UCSD-AML1 (cell line): ENCODE measurements around the gene PLAGL1.
"Not testable (repeated sequence)": the region's sequence is repeated elsewhere in the genome, so short reads cannot be mapped to it uniquely, and the experiment has no call there.

ENCODE experiments used
- DNase-seq: peaks from one replicate; lab custom pipeline; 2025; ENCODE audit not compliant: unreplicated experiment; lab: John Stamatoyannopoulos, UW

PLAGL1 gene

GRCh38 chr6:143940011-143940597 is 68.0 kb downstream of the PLAGL1 start:
- peak; percentile 16 for DNase-seq

GRCh38 chr6:143939364-143939763 is 68.7 kb downstream of the PLAGL1 start:
- no peak for DNase-seq

- no peak for DNase-seq
Observed at GRCh38 chr6:143937668-143937970, 70.4 kb downstream of the PLAGL1 start.

GRCh38 chr6:143936778-143937667 is 71.0 kb downstream of the PLAGL1 start:
- no peak for DNase-seq

GRCh38 chr6:143936347-143936746 is 71.7 kb downstream of the PLAGL1 start:
- DNase-seq, result no peak

GRCh38 chr6:143934867-143935266 is 73.2 kb downstream of the PLAGL1 start:
- no peak for DNase-seq

- DNase-seq, result no peak
Observed at GRCh38 chr6:143934331-143934730, 73.7 kb downstream of the PLAGL1 start.

GRCh38 chr6:143929975-143930374 is 78.1 kb downstream of the PLAGL1 start:
- DNase-seq, result no peak

- no peak for DNase-seq
Observed at GRCh38 chr6:143928853-143929252, 79.2 kb downstream of the PLAGL1 start.

GRCh38 chr6:143917026-143917425 is 91.0 kb downstream of the PLAGL1 start:
- DNase-seq, result not testable (repeated sequence)

GRCh38 chr6:143912671-143913070 is 95.4 kb downstream of the PLAGL1 start:
- DNase-seq, result no peak

GRCh38 chr6:143911028-143911427 is 97.0 kb downstream of the PLAGL1 start:
- no peak for DNase-seq

- DNase-seq, result no peak
Observed at GRCh38 chr6:143902827-143903226, 105.2 kb downstream of the PLAGL1 start.

- no peak for DNase-seq
Observed at GRCh38 chr6:143901885-143902750, 105.9 kb downstream of the PLAGL1 start.

GRCh38 chr6:143900358-143900757 is 107.7 kb downstream of the PLAGL1 start:
- no peak for DNase-seq

GRCh38 chr6:143896126-143896860 is 111.8 kb downstream of the PLAGL1 start:
- DNase-seq, result no peak

GRCh38 chr6:143894655-143895054 is 113.4 kb downstream of the PLAGL1 start:
- DNase-seq, result no peak
